ENCODE results near the gene POLR1C. TPM values are rescaled to one million over a fixed set of nuclear protein-coding genes. Genes with fewer than 3 reads are reported as not detected.
"Not testable (repeated sequence)": the region's sequence is repeated elsewhere in the genome, so short reads cannot be mapped to it uniquely, and the experiment has no call there.

The POLR1C gene
- total RNA-seq, 1 donor from 2014 or later, result 28.5 TPM

- Histone ChIP-seq H3K4me3 (no peak overlapping the region), H3K27me3 (no peaks in the 10 kb centered on the region), H3K9me3 (no peaks in the 10 kb centered on the region), H3K4me1 (no peaks in the 10 kb centered on the region), H3K27ac (no peak overlapping the region), H3K36me3 (peaks cover 58% of the 10 kb centered on the region)
- no peak for DNase-seq
- ATAC-seq, result no peak
- intact Hi-C loops (cut with DNase I), result no loop called here
- TF ChIP-seq, protein P1, sequence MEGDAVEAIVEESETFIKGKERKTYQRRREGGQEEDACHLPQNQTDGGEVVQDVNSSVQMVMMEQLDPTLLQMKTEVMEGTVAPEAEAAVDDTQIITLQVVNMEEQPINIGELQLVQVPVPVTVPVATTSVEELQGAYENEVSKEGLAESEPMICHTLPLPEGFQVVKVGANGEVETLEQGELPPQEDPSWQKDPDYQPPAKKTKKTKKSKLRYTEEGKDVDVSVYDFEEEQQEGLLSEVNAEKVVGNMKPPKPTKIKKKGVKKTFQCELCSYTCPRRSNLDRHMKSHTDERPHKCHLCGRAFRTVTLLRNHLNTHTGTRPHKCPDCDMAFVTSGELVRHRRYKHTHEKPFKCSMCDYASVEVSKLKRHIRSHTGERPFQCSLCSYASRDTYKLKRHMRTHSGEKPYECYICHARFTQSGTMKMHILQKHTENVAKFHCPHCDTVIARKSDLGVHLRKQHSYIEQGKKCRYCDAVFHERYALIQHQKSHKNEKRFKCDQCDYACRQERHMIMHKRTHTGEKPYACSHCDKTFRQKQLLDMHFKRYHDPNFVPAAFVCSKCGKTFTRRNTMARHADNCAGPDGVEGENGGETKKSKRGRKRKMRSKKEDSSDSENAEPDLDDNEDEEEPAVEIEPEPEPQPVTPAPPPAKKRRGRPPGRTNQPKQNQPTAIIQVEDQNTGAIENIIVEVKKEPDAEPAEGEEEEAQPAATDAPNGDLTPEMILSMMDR (IDR thresholded peaks at IDR 0.05), result no peak
Measured at GRCh38 chr6:43540507-43540906, 23.6 kb downstream of the POLR1C start.

DNA sequence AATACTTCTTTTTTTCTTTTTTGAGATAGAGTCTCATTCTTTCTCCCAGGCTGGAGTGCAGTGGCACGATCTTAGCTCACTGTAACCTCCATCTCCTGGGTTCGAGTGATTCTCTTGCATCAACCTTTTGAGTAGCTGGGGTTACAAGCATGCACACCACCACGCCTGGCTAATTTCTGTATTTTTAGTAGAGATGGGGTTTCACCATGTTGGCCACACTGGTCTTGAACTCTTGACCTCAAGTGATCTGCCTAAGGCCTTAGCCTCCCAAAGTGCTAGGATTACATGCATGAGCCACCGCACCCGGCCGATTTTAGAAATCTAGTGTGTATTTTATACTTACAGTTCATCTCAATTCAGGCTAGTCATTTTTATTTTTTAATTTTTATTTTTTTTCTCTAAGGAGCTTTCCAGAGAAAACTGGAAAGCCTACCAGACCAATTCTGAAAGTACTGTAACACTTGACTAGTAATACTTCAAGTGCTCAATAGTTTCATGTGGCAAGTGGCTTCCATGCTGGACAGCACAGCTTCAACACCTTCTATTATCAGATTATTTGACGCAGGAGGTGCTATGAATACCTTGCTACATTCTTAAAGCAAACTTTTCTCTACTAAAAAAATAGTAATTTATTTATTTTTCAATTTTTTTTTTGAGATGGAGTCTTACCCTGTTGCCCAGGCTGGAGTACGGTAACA, 25.0 kb downstream of the POLR1C start:
- intact Hi-C loops (cut with DNase I), result no loop called here
- TF ChIP-seq, protein P1 (IDR thresholded peaks at IDR 0.05), result no peak

GRCh38 chr6:43544461-43544860, 27.6 kb downstream of the POLR1C start:
- no peak for DNase-seq
- intact Hi-C loops (cut with DNase I), result no loop called here
- TF ChIP-seq, protein P1 (IDR thresholded peaks at IDR 0.05), result no peak
- H3K9me3 ChIP-seq, result no peaks in the 10 kb centered on the region
- H3K27me3 ChIP-seq, result no peaks in the 10 kb centered on the region
- no peak overlapping the region for H3K4me3 ChIP-seq
- ATAC-seq, result no peak
- H3K36me3 ChIP-seq, result peaks cover 85% of the 10 kb centered on the region
- H3K4me1 ChIP-seq, result no peaks in the 10 kb centered on the region
- H3K27ac ChIP-seq, result no peak overlapping the region

More for the DNA sequence above, 25.0 kb downstream of the POLR1C start:
- Histone ChIP-seq H3K36me3 (peaks cover 70% of the 10 kb centered on the region), H3K27me3 (no peaks in the 10 kb centered on the region), H3K4me1 (no peaks in the 10 kb centered on the region), H3K27ac (no peak overlapping the region), H3K4me3 (no peak overlapping the region), H3K9me3 (no peaks in the 10 kb centered on the region)
- ATAC-seq (no peak), DNase-seq (no peak)

DNA sequence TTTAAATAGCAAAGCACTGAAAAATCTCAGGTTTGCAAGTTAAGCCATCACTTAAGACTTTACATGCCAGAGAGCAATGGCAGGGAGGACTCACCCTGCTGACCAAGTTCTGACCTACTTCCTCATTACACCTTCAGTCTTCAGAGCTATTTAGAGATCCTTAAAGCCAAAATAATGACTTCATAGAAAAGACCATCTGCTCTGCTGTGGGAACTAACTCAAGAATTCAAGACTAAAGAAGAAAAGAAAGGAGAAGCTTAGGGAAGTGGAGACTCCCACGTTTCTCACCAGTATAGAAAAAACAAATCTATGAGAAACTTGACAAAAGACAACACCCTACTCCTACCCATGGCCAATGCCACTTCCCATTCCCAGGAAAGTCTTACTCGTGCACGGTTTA, 30.3 kb downstream of the POLR1C start:
- Histone ChIP-seq H3K27ac (no peak overlapping the region), H3K27me3 (no peaks in the 10 kb centered on the region), H3K9me3 (no peaks in the 10 kb centered on the region), H3K4me3 (no peak overlapping the region), H3K36me3 (peaks cover 92% of the 10 kb centered on the region), H3K4me1 (no peaks in the 10 kb centered on the region)
- ATAC-seq (no peak), DNase-seq (no peak)
- intact Hi-C loops (cut with DNase I), result no loop called here
- TF ChIP-seq, protein P1 (IDR thresholded peaks at IDR 0.05), result no peak

GRCh38 chr6:43557620-43558019, 40.7 kb downstream of the POLR1C start:
- H3K27me3 ChIP-seq; ATAC-seq; H3K9me3 ChIP-seq; H3K4me3 ChIP-seq; DNase-seq; H3K27ac ChIP-seq; H3K4me1 ChIP-seq; intact Hi-C loops (cut with DNase I): not testable (repeated sequence)
- H3K36me3 ChIP-seq, result peaks cover 96% of the 10 kb centered on the region

GRCh38 chr6:43559328-43559727, 42.4 kb downstream of the POLR1C start:
- Histone ChIP-seq H3K9me3 (no peaks in the 10 kb centered on the region), H3K27me3 (no peaks in the 10 kb centered on the region), H3K27ac (no peak overlapping the region), H3K36me3 (peaks cover 97% of the 10 kb centered on the region), H3K4me3 (no peak overlapping the region), H3K4me1 (no peaks in the 10 kb centered on the region)
- intact Hi-C loops (cut with DNase I), result no loop called here
- no peak for ATAC-seq
- no peak for DNase-seq
- TF ChIP-seq, protein P1 (IDR thresholded peaks at IDR 0.05), result no peak

Data from upper lobe of right lung (tissue), 1 donor.